Measurements from ENCODE around the gene SEBOX. TPM values are rescaled to one million over a fixed set of nuclear protein-coding genes. Genes with fewer than 3 reads are reported as not detected.

SEBOX gene
- total RNA-seq, 2 experiments from 2014 or later, result not detected

DNA sequence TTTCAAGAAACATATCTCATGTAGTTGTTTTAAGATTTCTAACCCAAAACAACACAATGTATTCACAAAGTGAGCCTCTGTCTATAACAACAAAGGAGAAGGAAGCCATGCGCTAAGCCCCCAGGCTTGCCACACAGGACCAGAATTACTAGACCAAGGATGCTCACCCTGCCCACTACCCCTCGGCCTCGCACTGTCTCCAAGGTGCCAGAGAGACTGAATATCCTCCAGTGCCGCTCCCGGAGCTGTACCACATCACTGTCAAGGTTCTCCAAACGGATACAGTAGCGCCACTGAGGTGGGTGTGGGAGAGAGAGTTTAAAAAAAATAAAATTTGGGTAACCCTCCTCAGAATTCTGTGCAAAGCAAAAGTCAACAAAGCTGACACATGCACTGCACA lies 14.7 kb downstream of the SEBOX start:
- CTCF ChIA-PET, result interaction anchor here (0.6 kb wide), 1 partner anchor 216 kb away, joined by 3 read pairs; no protein-coding TSS in a partner anchor
- H3K36me3 Mint-ChIP-seq, result peaks cover 55% of the 10 kb centered on the region
- no peaks in the 10 kb centered on the region for H3K9me3 Mint-ChIP-seq (ENCODE audit: low read depth)
- no peak overlapping the region for H3K27ac Mint-ChIP-seq
- H3K4me3 Mint-ChIP-seq, result no peak overlapping the region
- no peak for ATAC-seq
- H3K27me3 Mint-ChIP-seq, result no peaks in the 10 kb centered on the region
- peaks cover 4% of the 10 kb centered on the region for H3K4me1 Mint-ChIP-seq
- no peak for DNase-seq

DNA sequence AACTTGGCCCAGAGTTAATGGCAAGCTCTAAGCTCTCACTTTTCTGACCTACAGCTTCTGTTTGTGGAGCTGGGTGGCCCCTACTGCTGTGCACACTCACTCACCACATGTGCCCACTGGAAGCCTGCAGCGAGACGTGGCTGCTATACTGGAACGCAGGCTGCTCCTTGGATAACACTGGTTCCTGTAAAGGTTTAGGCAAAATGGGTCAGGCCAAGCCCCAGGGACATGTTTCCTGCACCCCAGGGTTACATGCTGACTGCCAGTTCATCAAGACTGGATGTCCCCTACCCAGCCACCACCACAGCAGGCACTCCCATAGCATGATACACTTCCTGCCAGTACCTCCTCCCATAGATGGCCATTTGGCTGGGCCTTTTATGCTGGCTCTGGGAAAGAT lies 16.0 kb downstream of the SEBOX start:
- ATAC-seq (no peak), DNase-seq (no peak)
- H3K27me3 Mint-ChIP-seq, result no peaks in the 10 kb centered on the region
- no peak overlapping the region for H3K27ac Mint-ChIP-seq
- no peaks in the 10 kb centered on the region for H3K9me3 Mint-ChIP-seq (ENCODE audit: low read depth)
- CTCF ChIA-PET, result interaction anchor here (1.3 kb wide), 1 partner anchor 9 kb away, joined by 3 read pairs; the partner anchor contains the start of gene POLDIP2
- H3K4me1 Mint-ChIP-seq, result no peaks in the 10 kb centered on the region
- peaks cover 47% of the 10 kb centered on the region for H3K36me3 Mint-ChIP-seq
- H3K4me3 Mint-ChIP-seq, result no peak overlapping the region

DNA sequence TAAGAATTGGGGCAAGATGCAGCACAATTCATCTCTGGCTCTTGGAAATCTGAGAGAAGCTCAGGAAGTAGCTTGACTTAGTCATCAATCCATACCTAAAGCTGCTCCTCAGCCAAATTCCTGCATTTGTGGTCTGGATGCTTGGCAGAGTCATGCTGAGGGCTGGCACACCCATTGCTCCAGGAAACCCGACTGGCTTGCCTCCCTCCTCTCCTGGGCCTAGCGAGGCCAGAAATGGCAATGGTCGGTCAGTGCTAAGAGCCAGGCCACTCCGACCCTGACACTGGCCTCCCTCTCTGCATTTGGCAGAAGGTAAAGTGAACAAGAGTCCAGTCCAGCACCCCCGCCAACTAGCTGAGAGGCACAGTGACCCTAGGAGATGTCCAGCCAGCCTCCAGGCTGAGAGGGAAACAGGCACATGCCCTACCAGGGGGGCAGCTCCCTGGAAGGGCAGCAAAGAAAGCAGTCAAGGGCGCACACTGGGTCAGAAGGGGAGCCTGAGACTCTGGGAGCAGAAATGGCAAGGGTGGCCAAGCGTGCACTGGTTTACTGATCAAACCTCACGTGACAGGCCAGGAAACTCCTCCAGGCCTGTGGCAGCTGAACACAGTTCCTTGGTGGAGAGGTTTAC lies 17.6 kb downstream of the SEBOX start:
- ATAC-seq, result no peak
- H3K9me3 Mint-ChIP-seq (ENCODE audit: low read depth), result no peaks in the 10 kb centered on the region
- no peak overlapping the region for H3K4me3 Mint-ChIP-seq

DNA sequence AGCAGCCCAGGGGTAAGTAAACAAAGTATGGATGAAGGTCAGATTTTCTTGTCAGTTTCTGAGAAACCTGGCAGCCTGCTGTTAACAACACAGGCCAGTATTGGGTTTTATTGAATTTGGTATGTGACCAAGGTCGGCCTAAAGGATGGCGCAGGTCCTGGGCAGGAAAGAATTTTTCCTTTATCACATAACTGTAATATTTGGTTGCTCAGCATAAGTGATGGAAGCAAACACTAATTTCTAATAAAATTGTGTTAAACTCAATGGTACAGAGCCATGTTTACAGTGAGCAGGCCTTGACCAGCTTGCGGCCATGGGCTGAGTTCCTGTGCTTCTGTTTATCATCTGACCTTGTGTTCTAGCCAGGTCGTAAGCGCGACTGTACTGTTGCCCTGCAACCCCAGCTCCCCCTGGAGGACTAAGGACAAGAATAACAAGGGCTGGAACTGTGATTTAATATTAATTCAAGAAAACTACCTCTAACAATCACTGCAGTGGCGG lies 18.2 kb downstream of the SEBOX start:
- ATAC-seq (no peak), DNase-seq (no peak)
- H3K4me1 Mint-ChIP-seq, result no peaks in the 10 kb centered on the region
- CTCF ChIA-PET, result interaction anchor here (1.4 to 1.7 kb wide), 2 partner anchors 10 to 11 kb away, joined by 3 to 5 read pairs; partner anchors contain the start of genes IFT20, POLDIP2 and TNFAIP1
- H3K36me3 Mint-ChIP-seq, result peaks cover 37% of the 10 kb centered on the region
- H3K27ac Mint-ChIP-seq, result no peak overlapping the region
- no peaks in the 10 kb centered on the region for H3K27me3 Mint-ChIP-seq
- no peaks in the 10 kb centered on the region for H3K9me3 Mint-ChIP-seq (ENCODE audit: low read depth)
- no peak overlapping the region for H3K4me3 Mint-ChIP-seq

More for the DNA sequence above, 17.6 kb downstream of the SEBOX start:
- Mint-ChIP-seq H3K4me1 (no peaks in the 10 kb centered on the region), H3K27ac (no peak overlapping the region), H3K36me3 (peaks cover 38% of the 10 kb centered on the region), H3K27me3 (no peaks in the 10 kb centered on the region)
- no peak for DNase-seq
- CTCF ChIA-PET, result interaction anchor here (1.4 to 1.7 kb wide), 2 partner anchors 10 to 12 kb away, joined by 3 to 5 read pairs; partner anchors contain the start of genes IFT20, POLDIP2 and TNFAIP1

- no peak overlapping the region for H3K4me3 Mint-ChIP-seq
- ATAC-seq, result no peak
- H3K4me1 Mint-ChIP-seq, result no peaks in the 10 kb centered on the region
- H3K27ac Mint-ChIP-seq, result no peak overlapping the region
- no peak for DNase-seq
- CTCF ChIA-PET, result interaction anchor here (1.4 to 1.7 kb wide), 2 partner anchors 11 kb away, joined by 3 to 5 read pairs; partner anchors contain the start of genes IFT20, POLDIP2 and TNFAIP1
- no peaks in the 10 kb centered on the region for H3K9me3 Mint-ChIP-seq (ENCODE audit: low read depth)
- peaks cover 34% of the 10 kb centered on the region for H3K36me3 Mint-ChIP-seq
- H3K27me3 Mint-ChIP-seq, result no peaks in the 10 kb centered on the region
Observed at GRCh38 chr17:28346199-28346580, 18.8 kb downstream of the SEBOX start.

GRCh38 chr17:28345419-28346198 lies 19.4 kb downstream of the SEBOX start:
- H3K4me3 Mint-ChIP-seq, result no peak overlapping the region
- DNase-seq, result no peak
- H3K36me3 Mint-ChIP-seq, result peaks cover 34% of the 10 kb centered on the region
- no peaks in the 10 kb centered on the region for H3K4me1 Mint-ChIP-seq
- CTCF ChIA-PET, result interaction anchor here (1.1 to 1.7 kb wide), 3 partner anchors 10 to 12 kb away, joined by 3 to 5 read pairs (median 3); partner anchors contain the start of genes IFT20, POLDIP2 and TNFAIP1
- no peak overlapping the region for H3K27ac Mint-ChIP-seq
- H3K9me3 Mint-ChIP-seq (ENCODE audit: low read depth), result no peaks in the 10 kb centered on the region
- ATAC-seq, result no peak
- no peaks in the 10 kb centered on the region for H3K27me3 Mint-ChIP-seq

DNA sequence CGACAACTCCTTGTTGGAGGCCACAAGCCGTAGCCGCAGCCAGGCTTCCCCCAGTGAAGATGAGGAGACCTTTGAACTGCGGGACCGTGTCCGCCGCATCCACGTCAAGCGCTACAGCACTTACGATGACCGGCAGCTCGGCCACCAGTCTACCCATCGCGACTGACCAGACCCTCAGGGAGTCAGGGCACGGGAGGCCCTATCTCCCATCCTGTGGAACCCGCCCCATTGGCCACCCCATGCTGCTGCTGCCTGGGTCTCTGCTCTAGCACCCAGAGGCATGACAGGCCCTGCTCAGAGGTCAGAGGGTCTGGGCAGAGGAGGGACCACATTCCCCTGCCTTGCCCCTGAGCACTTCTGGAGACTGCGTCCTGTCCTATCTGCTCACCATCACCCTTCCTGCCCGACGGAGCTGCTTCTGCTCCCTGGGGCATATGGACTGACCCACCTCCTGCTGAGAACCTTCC lies 20.5 kb downstream of the SEBOX start:
- Mint-ChIP-seq H3K36me3 (peaks cover 30% of the 10 kb centered on the region), H3K4me1 (no peaks in the 10 kb centered on the region), H3K27ac (no peak overlapping the region), H3K4me3 (no peak overlapping the region), H3K9me3 (ENCODE audit: low read depth) (no peaks in the 10 kb centered on the region), H3K27me3 (no peaks in the 10 kb centered on the region)
- DNase-seq (no peak), ATAC-seq (no peak)
- CTCF ChIA-PET, result no interaction called here

DNA sequence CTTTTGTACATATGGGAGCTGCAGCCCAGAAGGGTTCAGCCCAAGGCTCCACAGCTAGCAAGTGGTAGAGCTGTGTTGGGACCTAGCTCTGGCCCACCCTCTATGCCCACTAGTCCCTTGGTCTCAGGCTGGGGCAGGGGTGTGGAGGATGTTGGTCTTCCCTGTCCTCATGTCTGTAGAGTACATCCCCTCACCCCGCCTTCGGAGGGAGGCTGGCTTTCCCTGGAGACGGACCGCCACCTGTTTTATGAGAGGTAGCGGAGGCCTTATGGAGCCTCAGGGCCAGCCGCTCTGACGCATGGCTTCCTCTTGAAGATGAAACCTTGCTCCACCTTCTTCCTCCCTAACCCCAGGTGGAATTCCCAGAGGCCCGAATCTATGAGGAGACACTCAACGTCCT lies 21.0 kb downstream of the SEBOX start:
- no peak for ATAC-seq
- Mint-ChIP-seq H3K4me3 (no peak overlapping the region), H3K27me3 (no peaks in the 10 kb centered on the region), H3K4me1 (no peaks in the 10 kb centered on the region), H3K9me3 (ENCODE audit: low read depth) (no peaks in the 10 kb centered on the region), H3K36me3 (peaks cover 29% of the 10 kb centered on the region), H3K27ac (no peak overlapping the region)
- DNase-seq, result no peak
- CTCF ChIA-PET, result no interaction called here

DNA sequence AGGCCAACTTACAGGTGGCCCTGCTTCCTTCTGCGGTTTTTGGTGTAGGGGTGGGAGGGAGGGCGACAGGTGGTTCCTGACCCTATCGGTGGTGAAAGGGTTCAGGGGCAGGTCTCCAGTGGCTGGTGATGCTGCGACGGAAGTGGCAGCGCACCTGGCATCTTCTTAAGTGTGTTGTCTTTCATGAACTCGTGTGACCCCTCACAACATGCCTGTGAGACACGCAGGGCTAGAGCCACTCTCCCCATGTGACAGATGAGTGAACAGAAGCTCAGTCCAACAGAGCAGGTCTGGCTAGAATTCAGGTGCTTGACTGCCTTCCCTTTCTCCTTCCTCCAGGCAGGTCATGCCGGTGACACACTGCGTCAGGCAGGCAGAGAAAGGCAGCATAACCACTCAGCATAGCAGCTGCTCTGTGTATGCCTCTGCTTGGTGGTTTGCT lies 21.5 kb downstream of the SEBOX start:
- Mint-ChIP-seq H3K4me3 (no peak overlapping the region), H3K4me1 (peaks cover under 1% of the 10 kb centered on the region), H3K27ac (no peak overlapping the region), H3K36me3 (peaks cover 24% of the 10 kb centered on the region), H3K27me3 (no peaks in the 10 kb centered on the region), H3K9me3 (ENCODE audit: low read depth) (no peaks in the 10 kb centered on the region)
- ATAC-seq (no peak), DNase-seq (no peak)
- CTCF ChIA-PET, result no interaction called here

DNA sequence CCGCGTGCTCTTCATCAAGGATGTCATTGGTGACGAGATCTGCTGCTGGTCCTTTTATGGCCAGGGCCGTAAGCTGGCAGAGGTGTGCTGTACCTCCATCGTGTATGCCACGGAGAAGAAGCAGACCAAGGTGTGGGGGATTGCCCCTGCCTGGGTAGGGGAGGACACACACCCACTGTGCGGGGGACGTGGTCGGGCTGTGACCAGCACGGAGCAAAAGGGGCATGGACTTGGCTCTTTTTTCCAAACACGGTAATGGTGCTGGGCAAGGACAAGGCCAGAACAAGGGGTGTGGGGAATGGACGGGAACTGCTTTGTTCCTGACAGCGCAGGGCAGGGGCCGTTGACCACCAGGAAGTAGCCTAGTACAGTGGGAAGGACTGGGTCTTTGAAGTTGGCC lies 22.7 kb downstream of the SEBOX start:
- CTCF ChIA-PET, result no interaction called here
- peaks cover 20% of the 10 kb centered on the region for H3K36me3 Mint-ChIP-seq
- H3K4me3 Mint-ChIP-seq, result no peak overlapping the region
- DNase-seq (no peak), ATAC-seq (no peak)
- no peaks in the 10 kb centered on the region for H3K9me3 Mint-ChIP-seq (ENCODE audit: low read depth)
- H3K27me3 Mint-ChIP-seq, result no peaks in the 10 kb centered on the region
- H3K4me1 Mint-ChIP-seq, result peaks cover 9% of the 10 kb centered on the region
- H3K27ac Mint-ChIP-seq, result no peak overlapping the region

- DNase-seq, result no peak
- no peaks in the 10 kb centered on the region for H3K9me3 Mint-ChIP-seq (ENCODE audit: low read depth)
- H3K4me3 Mint-ChIP-seq, result no peak overlapping the region
- peaks cover 16% of the 10 kb centered on the region for H3K36me3 Mint-ChIP-seq
- no peaks in the 10 kb centered on the region for H3K27me3 Mint-ChIP-seq
- H3K27ac Mint-ChIP-seq, result no peak overlapping the region
- ATAC-seq, result no peak
- peaks cover 17% of the 10 kb centered on the region for H3K4me1 Mint-ChIP-seq
- CTCF ChIA-PET, result no interaction called here
Observed at GRCh38 chr17:28341516-28341915, 23.5 kb downstream of the SEBOX start.

GRCh38 chr17:28340374-28340773 lies 24.6 kb downstream of the SEBOX start:
- H3K4me3 Mint-ChIP-seq, result no peak overlapping the region
- CTCF ChIA-PET, result no interaction called here
- peaks cover 13% of the 10 kb centered on the region for H3K36me3 Mint-ChIP-seq
- DNase-seq (no peak), ATAC-seq (no peak)
- H3K9me3 Mint-ChIP-seq (ENCODE audit: low read depth), result no peaks in the 10 kb centered on the region
- H3K4me1 Mint-ChIP-seq, result peaks cover 21% of the 10 kb centered on the region
- H3K27ac Mint-ChIP-seq, result no peak overlapping the region
- no peaks in the 10 kb centered on the region for H3K27me3 Mint-ChIP-seq

- peaks cover 13% of the 10 kb centered on the region for H3K36me3 Mint-ChIP-seq
- no peaks in the 10 kb centered on the region for H3K9me3 Mint-ChIP-seq (ENCODE audit: low read depth)
- CTCF ChIA-PET, result interaction anchor here (1.2 to 2.0 kb wide), 2 partner anchors 15 to 77 kb away, joined by 3 to 5 read pairs; no protein-coding TSS in a partner anchor
- H3K27ac Mint-ChIP-seq, result no peak overlapping the region
- no peaks in the 10 kb centered on the region for H3K27me3 Mint-ChIP-seq
- no peak for ATAC-seq
- peaks cover 26% of the 10 kb centered on the region for H3K4me1 Mint-ChIP-seq
- DNase-seq, result no peak
- no peak overlapping the region for H3K4me3 Mint-ChIP-seq
Observed at GRCh38 chr17:28339431-28339830, 25.6 kb downstream of the SEBOX start.

All from activated CD8-positive, alpha-beta memory T cell treated with anti-CD3 and anti-CD28 coated beads, Interleukin-2, amount 10 ng/mL, durations not matched to agents 7 days and 5 days (primary cell).